Adrenal gland (tissue), 12 donors: ENCODE results near the gene PRKN. TPM values are rescaled to one million over a fixed set of nuclear protein-coding genes. Genes with fewer than 3 reads are reported as not detected.

Source experiments
- DNase-seq, 7 donors: peaks; one replicate each; pipeline ENCODE4 v3.0.0-alpha.2; 2019 to 2020
- H3K27ac ChIP-seq, 5 donors: fragments of 200-600 bp; sonication (generic) in 4 of 5; 1 replicate in 3 of 5; 2 replicates in 2 of 5; pipeline versions ENCODE4 v1.5.1 to v1.8.0; 2016 to 2020; ENCODE audit warnings: mild to moderate bottlenecking in 1 of 5
- H3K27me3 ChIP-seq: fragments of 200-600 bp; 2 replicates; pipeline ENCODE4 v1.8.0; 2021
- H3K36me3 ChIP-seq, 2 donors: fragments of 200-600 bp; replicated peaks in 1 of 2; 1 replicate in 1 of 2; 2 replicates in 1 of 2; pipeline versions ENCODE4 v1.5.1 to v1.8.0; 2018 to 2022
- H3K4me1 ChIP-seq, 2 donors: fragments of 200-600 bp; replicated peaks in 1 of 2; 1 replicate in 1 of 2; 2 replicates in 1 of 2; pipeline versions ENCODE4 v1.5.1 to v1.8.0; 2018 to 2021
- H3K4me3 ChIP-seq, 4 donors: fragments of 200-600 bp; sonication (generic) in 3 of 4; one replicate each; pipeline ENCODE4 v1.5.1; 2016 to 2018
- H3K9me3 ChIP-seq, 3 donors: fragments of 200-600 bp; sonication (generic) in 1 of 3; replicated peaks in 1 of 3; 1 replicate in 2 of 3; 2 replicates in 1 of 3; pipeline versions ENCODE4 v1.5.1 to v1.8.0; 2016 to 2021
- POLR2A ChIP-seq, 2 donors: fragments of 450-650 bp; IDR thresholded peaks; one replicate each; pipeline ENCODE4 v1.6.1; 2017; ENCODE audit warnings: antibody characterized with exemption in 2 of 2, mild to moderate bottlenecking in 2 of 2, moderate library complexity in 1 of 2
- WGBS, 4 donors: extraction: QIAGEN DNeasy Blood & Tissue Kit in 2 of 4; methylation state at CpG; one replicate each; pipeline versions ENCODE4 v1.1.5 to v1.1.7; 2013 to 2017; 5-methylcytosine and 5-hydroxymethylcytosine counted together
- intact Hi-C, 2 donors: fragments of 100-400 bp; cut with DNase I; formaldehyde crosslinking; loops; one replicate each; pipeline versions ENCODE4 v1.14.1 to v1.15.0; 2022 to 2023
- polyA plus RNA-seq, 3 donors: library from polyadenylated mRNA; stranded (reverse); fragments of 200-250 nt in 2 of 3; fragments of 350-450 nt in 1 of 3; fragmentation: Illumina TruSeq in 1 of 3; extraction: RNeasy Lipid Tissue Mini Kit (QIAGEN cat#74804) in 1 of 3; gene quantifications; one replicate each; pipeline ENCODE4 v1.2.3, GENCODE V29; 2013 to 2014
- total RNA-seq, 9 donors: library from RNA; depleted of rRNA in 4 of 9; stranded (reverse); fragments of >200 nt in 4 of 9; fragments of 120-200 nt in 1 of 9; fragmentation: NEBNext Ultra II Directional in 1 of 9; extraction: Animal tissue kit (Norgen Biotek cat#: 25700) in 1 of 9; gene quantifications; one replicate each; pipeline versions ENCODE4 v1.1.0 to v1.2.4, GENCODE V29; 2013 to 2023
- TF ChIP-seq, protein P1 (sequence below), 6 experiments: fragments of 450-650 bp in 4 of 6; fragments of 200-600 bp in 2 of 6; sonication (generic) in 1 of 6; IDR thresholded peaks; 1 replicate in 5 of 6; 2 replicates in 1 of 6; pipeline versions ENCODE4 v1.5.1 to v1.8.0; 2016 to 2021; ENCODE audit warnings: antibody characterized with exemption in 6 of 6, mild to moderate bottlenecking in 2 of 6, moderate library complexity in 1 of 6
- donor health status: healthy with polysubstance abuse.
- donor health status: Bipolar disorder and iron deficiency.
- donor health status: DM: yes; HTN: yes; CAD: no.
- donor health status: DM: no; HTN: no; CAD: no.
- donor health status: DM: no; HTN: no; CAD: no.
- donor health status: DM: yes; HTN: yes; CAD: no.

The PRKN gene
- total and polyA plus RNA-seq, 12 donors, result 1.9 to 159 (median 13.3) TPM

DNA sequence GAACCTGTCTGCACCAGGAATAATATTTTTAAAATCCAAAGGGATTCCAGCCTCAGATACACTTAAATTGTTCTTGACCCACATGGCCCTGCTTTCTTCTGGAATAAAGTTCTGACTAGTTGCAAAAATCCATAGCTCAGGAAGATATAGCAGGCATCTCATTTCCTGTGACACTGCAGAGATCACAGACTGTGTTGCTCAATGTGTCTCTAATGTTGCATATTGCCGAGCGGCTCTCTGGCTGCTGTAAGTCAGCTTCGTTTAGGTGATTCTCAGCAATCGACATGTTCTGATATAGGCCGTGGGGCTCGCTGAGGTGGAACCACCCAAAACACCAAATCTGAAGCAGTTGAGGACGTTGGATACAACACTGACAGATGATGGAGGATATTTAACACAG is 955.4 kb downstream of the PRKN start:
- intact Hi-C loops, result no loop called here
- DNase-seq, result no peak
- no peak for TF ChIP-seq POLR2A (IDR thresholded peaks at IDR 0.05)
- TF ChIP-seq, protein P1, sequence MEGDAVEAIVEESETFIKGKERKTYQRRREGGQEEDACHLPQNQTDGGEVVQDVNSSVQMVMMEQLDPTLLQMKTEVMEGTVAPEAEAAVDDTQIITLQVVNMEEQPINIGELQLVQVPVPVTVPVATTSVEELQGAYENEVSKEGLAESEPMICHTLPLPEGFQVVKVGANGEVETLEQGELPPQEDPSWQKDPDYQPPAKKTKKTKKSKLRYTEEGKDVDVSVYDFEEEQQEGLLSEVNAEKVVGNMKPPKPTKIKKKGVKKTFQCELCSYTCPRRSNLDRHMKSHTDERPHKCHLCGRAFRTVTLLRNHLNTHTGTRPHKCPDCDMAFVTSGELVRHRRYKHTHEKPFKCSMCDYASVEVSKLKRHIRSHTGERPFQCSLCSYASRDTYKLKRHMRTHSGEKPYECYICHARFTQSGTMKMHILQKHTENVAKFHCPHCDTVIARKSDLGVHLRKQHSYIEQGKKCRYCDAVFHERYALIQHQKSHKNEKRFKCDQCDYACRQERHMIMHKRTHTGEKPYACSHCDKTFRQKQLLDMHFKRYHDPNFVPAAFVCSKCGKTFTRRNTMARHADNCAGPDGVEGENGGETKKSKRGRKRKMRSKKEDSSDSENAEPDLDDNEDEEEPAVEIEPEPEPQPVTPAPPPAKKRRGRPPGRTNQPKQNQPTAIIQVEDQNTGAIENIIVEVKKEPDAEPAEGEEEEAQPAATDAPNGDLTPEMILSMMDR (IDR thresholded peaks at IDR 0.05), result no peak
- no peak overlapping the region for H3K27ac ChIP-seq
- no peaks in the 10 kb centered on the region for H3K36me3 ChIP-seq
- no peaks in the 10 kb centered on the region for H3K27me3 ChIP-seq
- H3K4me1 ChIP-seq, result peaks cover 0 to 6% of the 10 kb centered on the region in 2 donors
- 81 to 93% (median 86%) methylated on average over 7 of the region's 7 CpGs for WGBS, 4 donors
- no peak overlapping the region for H3K4me3 ChIP-seq
- H3K9me3 ChIP-seq, result no peaks in the 10 kb centered on the region

DNA sequence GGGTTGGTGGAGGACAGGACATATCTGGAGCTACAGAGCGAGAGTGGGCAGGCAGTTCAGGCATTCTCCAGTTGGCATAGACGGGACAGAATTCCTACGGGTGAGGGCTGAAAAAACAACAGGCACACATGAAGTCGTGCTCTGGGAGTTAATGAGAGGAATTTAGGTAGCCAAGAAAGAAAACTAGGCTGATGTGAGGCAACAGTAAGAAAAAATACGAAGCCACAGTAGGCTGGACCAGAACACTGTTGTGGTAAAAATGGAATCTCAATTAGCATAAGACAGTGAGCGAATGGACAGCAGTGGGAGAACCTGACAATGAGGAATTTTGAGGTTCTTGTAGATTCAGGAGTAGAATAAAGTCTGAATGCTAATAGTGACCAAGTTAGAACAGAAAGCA is 965.6 kb downstream of the PRKN start:
- Histone ChIP-seq H3K27me3 (no peaks in the 10 kb centered on the region), H3K4me1 (no peaks in the 10 kb centered on the region), H3K4me3 (no peak overlapping the region), H3K9me3 (no peaks in the 10 kb centered on the region), H3K36me3 (no peaks in the 10 kb centered on the region), H3K27ac (no peak overlapping the region)
- 88 to 91% (median 90%) methylated on average over 6 of the region's 6 CpGs for whole genome bisulfite sequencing, 4 donors
- TF ChIP-seq, protein P1 (IDR thresholded peaks at IDR 0.05), result no peak
- TF ChIP-seq POLR2A (IDR thresholded peaks at IDR 0.05), result no peak
- DNase-seq, result no peak
- intact Hi-C loops, result no loop called here

DNA sequence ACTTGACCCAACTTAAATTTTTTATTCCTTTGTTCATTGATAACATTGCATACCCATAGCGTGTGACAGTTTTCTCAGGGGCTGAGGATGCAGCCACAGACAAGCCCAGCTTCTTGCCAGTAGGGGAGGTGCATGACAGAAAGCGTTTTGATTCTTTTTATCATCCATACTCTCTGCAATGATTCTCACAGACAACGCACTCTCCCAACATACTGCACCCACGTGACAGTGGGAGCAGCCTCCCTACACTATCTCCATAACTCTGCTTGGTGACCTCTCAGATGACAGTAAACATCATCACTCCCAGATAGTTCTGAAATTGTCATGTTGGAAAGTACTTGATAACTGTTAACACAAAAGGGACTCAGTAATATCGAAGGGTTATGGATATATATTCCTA is 972.5 kb downstream of the PRKN start:
- no peak overlapping the region for H3K4me3 ChIP-seq
- intact Hi-C loops, result no loop called here
- 65 to 73% (median 70%) methylated on average over 5 of the region's 5 CpGs for WGBS, 4 donors

DNA sequence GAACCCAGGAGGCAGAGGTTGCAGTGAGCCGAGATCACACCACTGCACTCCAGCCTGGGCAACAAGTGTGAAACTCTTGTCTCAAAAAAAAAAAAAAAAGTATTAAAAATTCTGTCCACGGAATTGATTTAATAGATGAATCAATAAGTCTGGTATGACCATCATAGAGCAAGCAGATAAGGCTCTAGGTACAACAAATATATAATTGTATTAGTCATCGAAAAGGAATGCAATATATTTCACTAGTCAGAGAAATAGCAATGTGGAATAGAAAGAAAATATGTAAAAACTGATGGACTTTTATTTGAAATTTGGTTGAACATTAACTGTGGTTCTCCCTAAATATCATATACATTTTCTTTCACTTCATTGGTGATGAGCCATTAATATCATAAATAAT is 976.9 kb downstream of the PRKN start:
- DNase-seq, result no peak
- no peak overlapping the region for H3K4me3 ChIP-seq
- no peaks in the 10 kb centered on the region for H3K9me3 ChIP-seq
- WGBS, 4 donors, result 76 to 83% (median 80%) methylated on average over 3 of the region's 3 CpGs
- H3K27ac ChIP-seq, result no peak overlapping the region
- no peaks in the 10 kb centered on the region for H3K36me3 ChIP-seq
- TF ChIP-seq, protein P1 (IDR thresholded peaks at IDR 0.05), result no peak
- TF ChIP-seq POLR2A (IDR thresholded peaks at IDR 0.05), result no peak
- intact Hi-C loops, result no loop called here
- H3K27me3 ChIP-seq, result no peaks in the 10 kb centered on the region
- no peaks in the 10 kb centered on the region for H3K4me1 ChIP-seq

More for the DNA sequence above, 972.5 kb downstream of the PRKN start:
- no peaks in the 10 kb centered on the region for H3K9me3 ChIP-seq
- no peaks in the 10 kb centered on the region for H3K4me1 ChIP-seq
- no peaks in the 10 kb centered on the region for H3K27me3 ChIP-seq
- no peaks in the 10 kb centered on the region for H3K36me3 ChIP-seq
- TF ChIP-seq POLR2A (IDR thresholded peaks at IDR 0.05), result no peak
- TF ChIP-seq, protein P1 (IDR thresholded peaks at IDR 0.05), result no peak
- H3K27ac ChIP-seq, result no peak overlapping the region
- no peak for DNase-seq
